ENCODE results near the gene KCTD5. TPM values are rescaled to one million over a fixed set of nuclear protein-coding genes. Genes with fewer than 3 reads are reported as not detected.

The KCTD5 gene
- total and polyA plus RNA-seq, 2 experiments from 2014 or later, result 32.6 to 32.9 TPM

DNA sequence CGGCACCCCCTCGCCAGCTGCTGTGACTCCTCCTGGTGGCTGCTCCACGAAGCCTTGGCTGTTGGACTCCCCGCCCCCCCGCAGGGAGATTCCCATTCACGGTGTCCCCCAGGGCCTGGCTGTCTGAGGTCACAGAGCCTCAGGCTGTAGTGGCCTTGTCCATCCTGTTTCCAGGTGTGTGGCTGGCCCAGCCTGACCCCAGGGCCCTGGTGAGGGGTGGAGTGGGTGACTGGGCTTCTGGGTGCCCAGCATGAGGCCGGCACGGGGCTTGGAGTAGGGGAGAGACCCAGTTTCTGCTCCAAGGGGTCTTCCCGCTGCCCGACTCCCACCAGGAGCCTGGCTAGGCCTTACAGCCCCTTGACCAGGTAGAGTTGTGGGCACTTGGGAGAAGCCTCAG, 27.3 kb downstream of the KCTD5 start:
- H3K4me1 ChIP-seq (ENCODE audit: low read depth), result no peaks in the 10 kb centered on the region

DNA sequence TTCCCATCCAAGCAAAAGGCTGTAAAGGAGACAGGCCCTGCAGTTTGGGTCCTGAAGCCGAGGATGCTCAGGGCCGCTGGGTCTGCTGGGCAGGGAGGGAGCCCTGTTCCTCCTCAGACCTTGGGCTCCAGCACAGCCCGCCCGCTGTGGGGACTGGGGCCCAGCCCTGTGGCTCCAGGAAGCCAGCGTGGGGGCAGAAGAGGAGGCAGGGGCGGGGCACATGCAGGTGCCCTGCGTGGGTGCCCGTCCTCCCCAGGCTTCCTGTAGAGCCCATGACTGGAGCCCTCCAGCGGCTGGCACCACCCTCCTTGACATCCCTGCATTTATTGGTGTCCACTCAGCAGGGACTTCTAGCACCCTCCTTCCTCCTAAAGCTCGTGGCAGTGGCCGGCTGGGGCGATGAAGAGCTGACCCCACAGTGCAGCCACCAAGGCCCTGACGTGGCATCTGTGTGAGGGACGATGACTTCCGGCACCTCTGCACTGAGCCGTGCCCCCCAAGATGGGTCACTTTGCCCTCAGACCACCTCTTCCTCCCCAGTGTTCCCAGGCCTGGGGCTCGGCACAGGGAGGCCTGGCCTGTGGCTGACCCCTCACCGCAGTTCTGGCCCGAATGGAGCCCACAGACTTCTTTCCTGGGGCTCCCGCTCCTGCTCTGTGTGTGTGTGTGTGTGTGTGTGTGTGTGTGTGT, 27.8 kb downstream of the KCTD5 start:
- Histone ChIP-seq H3K9me3 (ENCODE audit: low read depth) (no peaks in the 10 kb centered on the region), H3K36me3 (peaks cover 13% of the 10 kb centered on the region), H3K27ac (no peak overlapping the region), H3K4me1 (ENCODE audit: low read depth) (no peaks in the 10 kb centered on the region), H3K4me3 (no peak overlapping the region), H3K27me3 (no peaks in the 10 kb centered on the region)
- TF ChIP-seq CTCF (IDR thresholded peaks at IDR 0.05; ENCODE audit: low read depth, low read length), result no peak
- no peak for DNase-seq (ENCODE audit: low read depth in 1 of 2, low spot score in 1 of 2)

More for the DNA sequence above, 27.3 kb downstream of the KCTD5 start:
- H3K27me3 ChIP-seq, result no peaks in the 10 kb centered on the region
- no peak overlapping the region for H3K27ac ChIP-seq
- no peak for DNase-seq (ENCODE audit: low read depth in 1 of 2, low spot score in 1 of 2)
- no peaks in the 10 kb centered on the region for H3K9me3 ChIP-seq (ENCODE audit: low read depth)
- peaks cover 13% of the 10 kb centered on the region for H3K36me3 ChIP-seq
- no peak overlapping the region for H3K4me3 ChIP-seq
- no peak for TF ChIP-seq CTCF (IDR thresholded peaks at IDR 0.05; ENCODE audit: low read depth, low read length)

GRCh38 chr16:2710711-2711231, 28.4 kb downstream of the KCTD5 start:
- TF ChIP-seq CTCF (IDR thresholded peaks at IDR 0.05; ENCODE audit: low read depth, low read length), result no peak
- Histone ChIP-seq H3K4me1 (ENCODE audit: low read depth) (no peaks in the 10 kb centered on the region), H3K36me3 (peaks cover 13% of the 10 kb centered on the region), H3K4me3 (no peak overlapping the region), H3K27me3 (no peaks in the 10 kb centered on the region), H3K27ac (no peak overlapping the region), H3K9me3 (ENCODE audit: low read depth) (no peaks in the 10 kb centered on the region)
- DNase-seq (ENCODE audit: low read depth in 1 of 2, low spot score in 1 of 2), result no peak

DNA sequence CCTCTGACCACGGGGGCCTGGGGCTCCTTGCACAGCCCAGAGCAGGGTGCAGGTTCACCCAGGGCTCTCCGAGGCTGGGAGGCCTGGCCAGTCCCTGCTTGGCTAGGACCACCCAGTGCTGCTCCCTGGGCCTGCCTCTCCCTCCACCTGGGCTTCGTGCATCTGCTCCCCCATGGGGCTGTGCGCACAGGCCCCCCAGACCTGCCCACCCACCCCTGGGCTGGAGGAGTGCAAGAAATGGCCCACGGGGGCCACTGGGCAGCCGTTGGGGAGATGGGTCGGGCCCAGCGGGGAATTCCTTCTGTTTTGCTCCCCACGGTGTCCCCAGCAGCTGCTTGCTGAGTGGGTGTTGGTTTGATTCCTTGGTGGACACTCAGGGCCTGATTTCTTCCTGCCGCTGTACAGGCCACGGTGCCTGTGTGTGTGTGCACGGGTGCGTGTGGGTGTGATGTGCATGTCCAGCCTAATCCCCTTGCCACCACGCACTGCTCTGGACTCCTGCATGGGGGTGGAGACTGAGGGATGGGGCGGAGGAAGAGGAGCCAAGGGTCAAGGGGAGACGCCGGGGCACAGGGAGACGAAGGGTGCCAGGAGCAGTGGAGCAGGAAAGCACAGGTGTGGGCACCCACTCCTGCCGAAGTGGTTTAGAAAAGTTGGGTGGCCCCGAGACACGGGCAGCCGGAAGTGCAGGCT, 29.2 kb downstream of the KCTD5 start:
- no peaks in the 10 kb centered on the region for H3K27me3 ChIP-seq
- no peak overlapping the region for H3K27ac ChIP-seq
- DNase-seq (ENCODE audit: low read depth in 1 of 2, low spot score in 1 of 2), result no peak
- no peaks in the 10 kb centered on the region for H3K9me3 ChIP-seq (ENCODE audit: low read depth)
- peaks cover 13% of the 10 kb centered on the region for H3K36me3 ChIP-seq
- TF ChIP-seq CTCF (IDR thresholded peaks at IDR 0.05; ENCODE audit: low read depth, low read length), result no peak
- H3K4me3 ChIP-seq, result no peak overlapping the region
- no peaks in the 10 kb centered on the region for H3K4me1 ChIP-seq (ENCODE audit: low read depth)

DNA sequence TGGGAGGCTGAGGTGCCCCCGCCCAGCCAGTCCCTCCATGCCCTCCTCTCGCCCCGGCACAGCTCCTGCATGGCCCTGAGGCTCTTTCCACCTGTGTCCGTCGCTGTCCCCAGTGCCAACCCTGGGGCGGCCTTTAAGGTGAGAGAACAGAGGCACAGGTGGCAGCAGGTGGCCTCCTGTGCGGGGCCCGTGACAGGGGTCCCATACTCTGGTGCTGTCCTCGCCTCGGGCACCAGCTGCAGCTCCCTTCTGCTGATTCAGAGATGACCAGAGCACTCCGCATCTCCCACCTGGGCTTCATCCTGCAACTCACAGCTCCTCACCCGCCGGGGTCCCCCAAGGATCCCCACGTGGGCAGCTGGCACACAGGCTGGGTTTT, 29.7 kb downstream of the KCTD5 start:
- Histone ChIP-seq H3K4me3 (no peak overlapping the region), H3K9me3 (ENCODE audit: low read depth) (no peaks in the 10 kb centered on the region), H3K36me3 (peaks cover 12% of the 10 kb centered on the region), H3K27me3 (no peaks in the 10 kb centered on the region), H3K27ac (no peak overlapping the region), H3K4me1 (ENCODE audit: low read depth) (no peaks in the 10 kb centered on the region)
- TF ChIP-seq CTCF (IDR thresholded peaks at IDR 0.05; ENCODE audit: low read depth, low read length), result no peak
- DNase-seq (ENCODE audit: low read depth in 1 of 2, low spot score in 1 of 2), result no peak
